Measurements from ENCODE around the gene BSCL2.

GRCh38 chr11:62694455-62695167 is 12.6 kb downstream of the BSCL2 start:
- TF ChIP-seq TAF1 (CRISPR knock-in tag; IDR thresholded peaks at IDR 0.05) (no peak), MATR3 (CRISPR knock-in tag; IDR thresholded peaks at IDR 0.05) (no peak), ESRRA (CRISPR knock-in tag; IDR thresholded peaks at IDR 0.05; ENCODE audit: low read depth) (no peak), GABPA (IDR thresholded peaks at IDR 0.05; ENCODE audit: low read depth, low read length) (no peak), GABPA (CRISPR knock-in tag; IDR thresholded peaks at IDR 0.05; ENCODE audit: low read depth) (no peak), JUND (CRISPR knock-in tag; IDR thresholded peaks at IDR 0.05) (no peak), POLR2AphosphoS5 (IDR thresholded peaks at IDR 0.05; ENCODE audit: low read depth, low read length) (no peak), USF2 (IDR thresholded peaks at IDR 0.05; ENCODE audit: low read depth, low read length) (no peak), USF2 (CRISPR knock-in tag; IDR thresholded peaks at IDR 0.05; ENCODE audit: borderline replicate concordance) (no peak), SIX4 (CRISPR knock-in tag; IDR thresholded peaks at IDR 0.05) (no peak), DMAP1 (CRISPR knock-in tag; IDR thresholded peaks at IDR 0.05) (no peak), SP1 (IDR thresholded peaks at IDR 0.05) (no peak), SP1 (CRISPR knock-in tag; IDR thresholded peaks at IDR 0.05) (no peak)
- TF ChIP-seq, protein P1, sequence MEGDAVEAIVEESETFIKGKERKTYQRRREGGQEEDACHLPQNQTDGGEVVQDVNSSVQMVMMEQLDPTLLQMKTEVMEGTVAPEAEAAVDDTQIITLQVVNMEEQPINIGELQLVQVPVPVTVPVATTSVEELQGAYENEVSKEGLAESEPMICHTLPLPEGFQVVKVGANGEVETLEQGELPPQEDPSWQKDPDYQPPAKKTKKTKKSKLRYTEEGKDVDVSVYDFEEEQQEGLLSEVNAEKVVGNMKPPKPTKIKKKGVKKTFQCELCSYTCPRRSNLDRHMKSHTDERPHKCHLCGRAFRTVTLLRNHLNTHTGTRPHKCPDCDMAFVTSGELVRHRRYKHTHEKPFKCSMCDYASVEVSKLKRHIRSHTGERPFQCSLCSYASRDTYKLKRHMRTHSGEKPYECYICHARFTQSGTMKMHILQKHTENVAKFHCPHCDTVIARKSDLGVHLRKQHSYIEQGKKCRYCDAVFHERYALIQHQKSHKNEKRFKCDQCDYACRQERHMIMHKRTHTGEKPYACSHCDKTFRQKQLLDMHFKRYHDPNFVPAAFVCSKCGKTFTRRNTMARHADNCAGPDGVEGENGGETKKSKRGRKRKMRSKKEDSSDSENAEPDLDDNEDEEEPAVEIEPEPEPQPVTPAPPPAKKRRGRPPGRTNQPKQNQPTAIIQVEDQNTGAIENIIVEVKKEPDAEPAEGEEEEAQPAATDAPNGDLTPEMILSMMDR (CRISPR knock-in tag; IDR thresholded peaks at IDR 0.05), result peak; percentile 85

All from HepG2 (cell line).